Peyer's patch (tissue), 4 donors: ENCODE results near the gene BLM.

ENCODE experiments used
- CTCF ChIP-seq, 6 experiments: fragments of 450-650 bp in 4 of 6; fragments of 200-600 bp in 2 of 6; sonication (generic) in 1 of 6; IDR thresholded peaks; one replicate each; pipeline ENCODE4 v1.5.1; 2017 to 2019; ENCODE audit warnings: antibody characterized with exemption in 6 of 6, mild to moderate bottlenecking in 3 of 6, moderate library complexity in 1 of 6
- POLR2A ChIP-seq, 2 donors: fragments of 450-650 bp; IDR thresholded peaks; one replicate each; pipeline ENCODE4 v1.5.1; 2017; ENCODE audit warnings: antibody characterized with exemption in 2 of 2, mild to moderate bottlenecking in 2 of 2, moderate library complexity in 2 of 2

GRCh38 chr15:90814191-90814821 is 97.2 kb downstream of the BLM start:
- TF ChIP-seq POLR2A (IDR thresholded peaks at IDR 0.05) (no peak), CTCF (IDR thresholded peaks at IDR 0.05) (no peak)
